CD4-positive, alpha-beta T cell treated with Interferon alpha-2 for 1 hour (primary cell): ENCODE results near the gene TMEM109.
"Not testable (repeated sequence)": the region's sequence is repeated elsewhere in the genome, so short reads cannot be mapped to it uniquely, and the experiment has no call there.

ENCODE experiments used
- DNase-seq, 2 donors: peaks; one replicate each; pipeline ENCODE4 v3.0.0-alpha.2; 2020 to 2022

The TMEM109 gene

DNA sequence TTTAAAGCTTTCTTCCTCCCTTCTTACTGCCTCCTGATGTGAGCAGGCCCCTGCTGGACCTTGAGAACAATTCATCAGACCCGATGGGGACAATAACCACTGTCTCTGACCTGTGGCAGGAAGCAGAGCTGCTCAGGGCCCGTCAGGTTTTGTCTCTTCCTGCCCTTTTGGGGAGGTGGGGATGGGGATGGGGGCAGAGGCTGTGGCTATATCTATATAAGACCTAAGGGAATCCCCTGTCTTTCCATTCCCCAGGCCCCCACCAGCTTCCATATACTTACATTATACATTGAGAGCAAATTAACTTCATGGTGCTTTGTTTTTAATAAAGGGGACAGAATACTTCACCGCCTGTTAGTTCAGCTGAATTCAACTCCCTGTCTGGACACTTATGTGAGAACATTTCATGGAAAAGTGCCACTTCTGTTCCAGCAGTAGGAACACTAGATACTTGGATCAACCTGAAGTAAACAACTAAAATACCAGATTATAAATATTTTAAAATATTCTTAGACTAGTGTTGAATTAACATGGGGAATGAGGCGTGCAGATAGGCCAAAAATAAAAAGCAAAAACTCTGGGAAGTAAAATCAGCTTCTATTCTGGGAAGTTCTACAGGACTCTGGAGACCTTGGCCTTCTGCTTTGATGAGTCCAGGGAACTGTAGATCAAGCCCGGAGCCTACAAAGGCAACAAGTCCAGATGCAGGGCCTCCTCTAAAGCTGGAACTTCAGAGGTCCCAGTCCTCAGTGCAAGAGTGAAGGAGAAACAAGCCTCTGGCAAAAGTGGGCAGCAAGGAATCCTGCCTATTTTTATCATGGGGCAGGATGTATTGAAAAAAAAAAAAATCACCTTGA is 35.5 kb upstream of the TMEM109 start:
- DNase-seq = no peak

DNA sequence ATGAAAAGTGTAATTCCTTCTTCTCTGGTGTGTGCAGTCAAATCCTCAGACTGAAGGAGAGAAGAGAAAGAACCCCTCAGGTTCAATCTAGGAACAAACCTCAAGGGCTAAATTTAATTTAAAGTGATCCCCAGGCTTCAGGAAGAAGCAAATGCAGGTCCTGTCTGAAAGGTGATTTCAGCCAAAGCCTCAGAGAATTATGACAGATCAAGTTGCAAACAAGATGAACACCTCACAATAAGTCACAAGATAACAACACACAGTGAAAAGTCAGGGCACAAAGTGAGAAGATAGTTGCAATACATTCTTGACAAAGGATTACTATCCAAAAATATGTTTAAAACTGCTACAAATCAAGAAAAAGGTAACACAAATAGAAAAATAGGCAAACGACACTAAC is 34.9 kb upstream of the TMEM109 start:
- no peak for DNase-seq

DNA sequence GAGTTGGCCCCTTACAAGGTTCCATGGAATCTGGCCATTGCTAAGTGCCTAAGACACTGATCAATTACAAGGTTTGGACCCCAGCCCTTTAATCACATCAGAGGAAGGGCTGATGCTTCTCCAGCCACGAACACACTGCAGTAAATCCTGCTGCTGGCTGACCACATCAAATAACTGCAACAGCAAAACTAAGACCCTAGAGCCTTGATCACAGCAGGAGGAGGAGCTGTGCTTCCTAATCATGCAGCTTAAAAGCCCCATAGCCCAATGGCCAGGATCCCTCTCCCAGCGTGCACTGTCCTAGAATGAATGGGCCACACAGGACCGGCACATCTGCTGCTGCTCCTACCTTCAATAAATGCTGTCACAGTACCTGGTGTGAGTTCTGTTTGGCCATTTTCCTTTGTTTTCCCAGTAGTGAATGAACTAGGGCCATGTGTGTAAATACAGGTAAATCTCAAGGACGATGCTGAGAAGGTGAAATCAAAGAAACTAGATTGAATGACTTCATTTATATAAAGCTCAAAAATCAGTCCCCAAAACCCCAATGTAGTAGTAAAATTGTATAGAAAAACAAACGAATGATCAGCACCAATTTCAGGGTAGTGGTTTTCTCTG is 33.9 kb upstream of the TMEM109 start:
- no peak for DNase-seq

- no peak for DNase-seq
These were observed 33.2 kb upstream of the TMEM109 start for GRCh38 chr11:60880643-60881282.

GRCh38 chr11:60887556-60887955 is 26.4 kb upstream of the TMEM109 start:
- DNase-seq = peak; percentile 17 to 48

- no peak for DNase-seq
These were observed 24.1 kb upstream of the TMEM109 start for GRCh38 chr11:60889869-60890311.

DNA sequence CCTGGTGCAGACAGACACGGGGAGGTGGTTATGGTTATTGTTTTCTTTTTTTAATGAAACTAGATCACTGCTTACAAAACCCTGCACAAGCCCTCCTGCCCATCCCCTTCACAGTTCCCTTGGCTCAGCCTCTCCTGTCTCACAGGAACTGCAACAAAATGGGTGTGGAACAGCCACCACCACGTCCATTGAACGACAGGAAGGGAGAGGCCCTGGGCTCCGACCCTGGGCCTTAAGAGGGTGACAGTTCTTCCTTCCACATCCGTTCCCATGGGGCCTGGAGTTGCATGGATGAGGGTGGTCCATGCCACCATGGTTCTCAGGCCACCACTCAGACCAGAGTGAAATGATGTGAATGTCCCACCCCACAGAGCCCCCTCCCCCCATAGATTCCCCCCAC is 23.3 kb upstream of the TMEM109 start:
- no peak for DNase-seq

DNA sequence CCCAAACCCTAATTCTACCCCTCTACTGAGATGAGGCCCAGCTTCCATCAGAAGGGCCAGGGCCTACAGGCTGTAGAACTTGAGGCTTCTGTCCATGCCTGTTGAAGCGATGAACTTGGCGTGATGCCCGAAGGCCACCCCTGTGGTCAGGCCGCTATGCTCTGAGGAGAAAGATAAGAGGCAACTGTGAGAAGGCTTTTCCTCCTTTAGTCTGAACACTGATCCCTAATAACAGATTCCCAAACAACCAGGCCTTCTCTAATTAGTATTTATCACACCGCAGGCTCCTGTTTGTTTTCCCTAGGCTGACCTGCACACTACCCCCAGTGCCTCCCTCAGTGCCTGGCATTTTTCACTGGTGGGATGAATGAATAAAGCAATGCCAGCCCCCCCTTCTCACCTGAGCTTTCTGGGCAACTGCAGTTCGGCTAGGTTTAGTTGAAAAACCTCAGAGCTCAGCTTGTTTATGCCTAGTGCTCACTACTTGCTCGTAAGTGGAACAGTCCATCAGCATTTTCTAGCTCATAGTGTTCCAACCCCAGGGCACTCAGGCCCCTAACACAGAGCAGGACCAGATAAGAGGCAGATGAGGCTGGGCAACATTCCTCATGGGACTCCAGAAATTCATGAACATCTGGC is 22.7 kb upstream of the TMEM109 start:
- no peak for DNase-seq

GRCh38 chr11:60895687-60896086 is 18.3 kb upstream of the TMEM109 start:
- no peak for DNase-seq

DNA sequence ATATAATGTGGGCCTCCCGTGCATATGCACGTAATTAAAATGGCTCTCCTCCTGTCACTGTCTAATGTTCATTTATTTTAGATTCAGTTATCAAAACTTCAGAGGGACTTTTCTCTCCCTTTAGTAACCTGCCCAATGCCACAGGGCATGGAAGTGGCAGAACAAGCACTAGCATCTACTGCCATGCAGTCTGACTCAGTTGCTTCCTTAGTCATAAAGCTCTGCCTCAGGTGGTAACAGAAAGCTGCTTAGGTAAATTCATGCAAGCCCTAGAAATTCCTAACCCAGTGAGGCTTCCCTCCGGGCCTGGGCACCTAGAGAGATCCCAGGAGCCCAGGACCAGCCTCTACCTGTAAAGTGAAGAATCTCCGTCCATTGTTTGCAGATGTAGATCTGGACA is 16.5 kb upstream of the TMEM109 start:
- DNase-seq = no peak

- DNase-seq = peak; percentile 34 to 65
These were observed 14.7 kb upstream of the TMEM109 start for GRCh38 chr11:60899046-60899936.

- no peak for DNase-seq
These were observed 14.0 kb upstream of the TMEM109 start for GRCh38 chr11:60899977-60900376.

- no peak for DNase-seq
These were observed 13.1 kb upstream of the TMEM109 start for GRCh38 chr11:60900673-60901404.

GRCh38 chr11:60902625-60903024 is 11.3 kb upstream of the TMEM109 start:
- no peak for DNase-seq

DNA sequence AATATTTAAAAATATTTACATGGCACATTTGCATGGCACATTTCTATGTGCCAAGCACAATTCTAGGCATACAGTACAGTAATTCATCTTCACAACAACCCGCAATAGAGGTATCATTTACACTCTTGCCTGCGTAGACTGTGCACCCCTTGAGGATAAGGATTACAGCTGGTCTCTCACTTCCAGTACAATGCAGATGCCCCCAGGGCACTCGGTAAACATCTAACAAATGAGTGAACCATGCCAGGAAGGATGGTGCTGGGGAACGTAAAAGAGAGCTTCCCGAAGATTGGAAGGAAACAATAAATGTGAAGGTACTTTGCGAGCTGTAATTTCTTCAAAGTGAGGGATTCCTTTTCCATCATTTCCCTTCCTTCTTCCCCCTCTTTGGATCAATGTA is 8.9 kb upstream of the TMEM109 start:
- no peak for DNase-seq

GRCh38 chr11:60905551-60906113 is 8.3 kb upstream of the TMEM109 start:
- no peak for DNase-seq

GRCh38 chr11:60906132-60906972 is 7.6 kb upstream of the TMEM109 start, which contains the start of gene PRPF19:
TSS of gene PRPF19 (minus strand) at chr11:60906585. CDS start at chr11:60906382, 203 bp downstream.
- DNase-seq = peak; percentile 97 to 99

DNA sequence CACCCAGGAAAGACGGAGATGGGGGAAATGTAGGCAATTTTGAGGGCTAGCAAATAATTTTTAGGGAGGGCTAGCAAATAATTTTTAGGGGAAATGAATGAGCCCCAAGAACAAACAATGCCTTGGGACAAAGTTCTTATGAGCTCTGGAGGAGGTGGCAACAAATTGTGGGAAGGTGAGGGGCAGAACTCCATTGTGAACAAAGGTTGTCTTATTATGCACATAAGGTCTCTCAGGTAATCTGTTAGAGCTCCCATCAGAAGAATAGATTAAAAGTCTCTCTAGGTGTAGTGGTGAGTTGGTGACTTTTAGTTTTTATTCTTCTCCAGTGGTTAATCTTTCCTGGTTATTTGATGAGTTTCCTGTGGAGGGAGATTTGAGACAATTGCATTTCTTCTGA is 5.2 kb upstream of the TMEM109 start:
- no peak for DNase-seq

GRCh38 chr11:60909680-60910280 is 4.2 kb upstream of the TMEM109 start:
- DNase-seq = not testable (repeated sequence)

DNA sequence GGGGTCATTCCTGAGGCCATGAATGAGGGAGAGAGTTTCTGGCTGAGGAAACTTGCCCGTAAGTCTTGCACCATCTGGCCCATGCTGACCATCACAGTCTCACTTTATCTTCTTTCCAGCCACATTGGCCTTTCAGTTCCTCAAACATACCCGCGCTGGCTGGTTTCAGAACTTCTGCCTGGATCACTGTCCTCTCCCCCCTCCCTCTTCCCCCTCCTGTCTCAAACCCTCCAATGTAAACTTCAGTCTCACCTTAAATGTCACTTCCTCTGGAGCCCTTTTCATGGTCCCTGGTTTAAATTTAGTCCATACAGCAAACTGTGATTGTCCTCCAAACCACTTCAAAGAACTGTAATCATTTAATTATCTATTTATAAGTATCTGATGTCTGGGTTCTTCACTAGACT is 3.7 kb upstream of the TMEM109 start:
- peak in 1 of 2 donors; percentile 63 for DNase-seq
